Stimulated activated CD4-positive, alpha-beta T cell treated with anti-CD3 and anti-CD28 coated beads, Interleukin-12 subunit alpha, Interleukin-12 subunit beta, amount 100 ng/mL, for 4 hours (primary cell): ENCODE data around the gene BANP.
"Not testable (repeated sequence)": the region's sequence is repeated elsewhere in the genome, so short reads cannot be mapped to it uniquely, and the experiment has no call there.

Experiments
- DNase-seq: peaks from one replicate; pipeline ENCODE4 v3.0.0-alpha.2; 2020

BANP gene

DNA sequence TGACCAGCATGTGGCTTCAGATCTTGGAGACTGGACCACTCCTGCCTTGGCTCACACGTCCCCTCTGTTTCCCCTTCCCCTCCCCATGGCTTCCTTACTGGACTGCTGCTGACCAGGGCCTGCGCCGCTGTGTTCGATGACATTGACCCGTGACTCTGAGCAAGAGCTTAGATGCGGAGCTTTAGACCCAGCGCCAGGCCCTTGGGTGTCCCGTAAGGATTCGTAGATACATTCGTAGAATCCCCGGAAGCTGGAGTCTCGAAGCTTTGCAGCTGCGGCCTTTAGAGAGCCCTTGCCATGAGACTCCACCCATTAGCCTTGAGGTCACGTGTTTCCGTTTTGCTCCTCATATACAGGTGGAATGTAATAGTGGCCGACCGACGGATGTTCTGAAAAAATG, 65.2 kb downstream of the BANP start:
- not testable (repeated sequence) for DNase-seq

GRCh38 chr16:88016964-88017363, 65.7 kb downstream of the BANP start:
- DNase-seq = no peak

DNA sequence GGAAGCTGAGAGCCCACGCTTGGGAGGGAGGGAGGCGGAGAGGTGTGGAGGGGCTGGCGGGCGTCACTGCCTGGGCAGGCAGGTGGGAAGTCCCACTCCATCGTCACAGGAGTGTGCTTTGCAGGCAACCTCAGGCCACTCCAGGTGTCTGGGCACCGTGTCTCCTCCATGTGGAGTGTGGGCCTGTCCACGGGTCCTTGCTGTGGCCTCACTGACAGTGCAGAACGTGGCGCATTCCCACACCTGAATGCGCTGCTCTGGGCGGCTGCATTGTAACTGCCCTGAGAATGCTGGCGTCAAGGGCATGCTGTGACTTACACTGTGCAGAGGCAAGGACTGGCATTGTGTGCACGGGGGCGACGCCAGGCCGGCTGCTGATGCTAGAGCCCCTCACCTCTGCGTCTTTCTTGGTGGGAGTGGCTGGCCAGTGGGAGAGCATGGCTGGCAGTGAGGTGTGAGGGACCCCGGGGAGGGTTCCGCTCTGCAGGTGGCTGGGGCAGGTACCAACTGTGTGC, 66.4 kb downstream of the BANP start:
- DNase-seq = no peak

DNA sequence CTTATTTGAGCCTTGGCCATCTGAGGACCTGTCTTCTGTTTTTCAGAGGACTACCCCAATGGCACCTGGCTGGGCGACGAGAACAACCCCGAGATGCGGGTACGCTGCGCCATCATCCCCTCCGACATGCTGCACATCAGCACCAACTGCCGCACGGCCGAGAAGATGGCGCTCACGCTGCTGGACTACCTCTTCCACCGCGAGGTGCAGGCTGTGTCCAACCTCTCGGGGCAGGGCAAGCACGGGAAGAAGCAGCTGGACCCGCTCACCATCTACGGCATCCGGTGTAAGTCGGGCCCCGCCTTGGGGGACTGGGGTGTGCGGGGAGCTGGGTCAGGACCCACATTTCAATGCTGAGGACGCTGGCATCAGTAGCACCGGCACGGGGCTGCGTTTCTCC, 67.1 kb downstream of the BANP start:
- not testable (repeated sequence) for DNase-seq

GRCh38 chr16:88019041-88019820, 68.0 kb downstream of the BANP start:
- DNase-seq = not testable (repeated sequence)

DNA sequence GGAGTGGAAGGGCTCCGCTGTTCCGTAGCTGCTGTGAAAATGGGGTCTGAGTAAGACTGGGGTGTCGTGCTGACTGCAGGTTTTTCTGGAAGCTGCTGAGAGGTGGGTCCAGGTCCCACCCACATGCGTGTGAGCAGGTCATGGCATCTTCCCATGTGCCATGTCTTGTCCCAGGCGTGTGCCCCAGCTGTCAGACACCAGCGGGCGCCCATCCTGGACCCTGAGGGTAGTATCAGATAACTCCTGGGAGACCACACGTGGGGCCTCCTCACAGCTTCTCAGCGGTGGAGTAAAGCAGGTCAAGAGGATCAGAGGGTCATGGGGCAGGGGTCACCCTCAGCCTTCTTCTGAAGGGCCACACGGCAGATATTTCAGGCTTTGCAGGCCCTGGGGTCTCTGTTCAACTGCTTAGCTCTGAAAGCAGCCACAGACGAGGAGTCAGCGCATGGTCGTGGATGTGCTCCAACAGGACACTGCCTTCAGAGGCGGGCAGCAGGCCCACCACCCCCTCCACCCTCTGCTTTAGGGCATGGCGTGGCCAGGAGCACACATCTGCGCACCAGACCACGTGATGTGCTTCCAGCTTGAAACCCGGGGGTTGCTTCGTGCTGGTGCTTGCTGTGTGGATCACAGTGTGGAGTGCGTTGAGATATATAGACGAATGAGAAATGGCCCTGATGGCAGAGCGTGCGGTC, 68.7 kb downstream of the BANP start:
- no peak for DNase-seq

DNA sequence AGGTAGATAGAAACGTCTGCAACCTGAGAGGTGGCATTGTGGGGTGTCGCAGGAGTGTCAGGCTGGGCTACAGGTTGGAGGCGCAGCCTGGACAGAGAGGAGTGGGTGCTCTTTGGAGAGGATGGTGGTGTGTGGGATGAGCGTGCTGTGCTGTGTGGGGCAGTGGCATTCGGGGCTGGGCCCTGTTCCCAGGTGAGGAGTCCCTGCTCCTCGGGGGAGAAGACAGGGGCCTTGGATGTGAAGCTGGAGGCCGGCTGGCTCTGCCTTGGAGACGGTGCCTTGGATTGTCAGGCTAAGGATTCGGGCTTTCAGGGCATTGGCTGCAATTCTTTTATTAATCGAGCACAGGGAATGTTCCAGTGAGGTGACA, 69.3 kb downstream of the BANP start:
- no peak for DNase-seq

DNA sequence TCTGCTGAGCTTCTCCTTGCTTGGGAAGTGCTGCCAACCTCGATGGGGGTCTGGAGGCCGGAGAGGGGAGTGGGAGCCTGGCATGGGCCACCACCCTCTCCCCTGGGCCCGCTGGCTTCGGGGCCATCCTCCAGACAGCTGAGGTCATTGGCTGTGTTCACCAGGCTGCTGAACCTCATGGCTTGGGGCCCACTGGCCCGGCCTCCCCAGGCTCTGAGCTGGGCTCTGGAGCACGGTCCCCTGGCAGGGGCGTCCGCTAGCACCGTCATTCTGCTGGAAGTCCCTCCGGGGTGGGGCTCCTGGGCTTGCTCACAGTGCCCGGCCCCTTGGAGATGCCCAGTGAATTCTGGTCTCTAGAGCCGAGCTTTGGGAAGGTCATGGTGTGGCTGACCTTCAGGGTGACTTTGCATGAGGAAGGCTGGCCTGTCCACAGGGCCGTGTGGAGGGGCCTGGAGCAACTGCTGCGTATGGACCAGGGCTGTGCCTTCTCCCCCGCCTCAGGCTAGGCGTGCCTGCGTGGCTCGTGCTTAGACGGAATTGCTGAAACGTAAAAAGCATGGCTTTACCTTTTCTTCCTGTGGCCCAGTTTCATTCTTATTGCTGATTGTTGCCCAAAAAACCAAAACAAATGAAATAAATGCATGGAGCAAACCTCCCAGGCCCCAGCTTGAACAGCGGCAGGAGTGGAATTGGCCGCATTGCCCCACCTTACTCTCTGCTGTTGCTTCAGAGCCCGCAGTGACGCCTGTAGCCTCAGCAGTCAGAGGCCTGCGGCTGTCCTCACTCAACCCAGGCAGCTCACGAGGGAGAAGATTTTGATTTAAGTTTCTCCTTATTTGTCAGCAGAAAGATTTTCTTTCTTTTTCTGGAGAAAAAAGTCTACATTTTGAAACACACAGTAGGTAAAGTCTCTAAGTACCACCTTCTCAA, 70.1 kb downstream of the BANP start:
- not testable (repeated sequence) for DNase-seq

GRCh38 chr16:88022076-88023042, 71.1 kb downstream of the BANP start:
- no peak for DNase-seq

DNA sequence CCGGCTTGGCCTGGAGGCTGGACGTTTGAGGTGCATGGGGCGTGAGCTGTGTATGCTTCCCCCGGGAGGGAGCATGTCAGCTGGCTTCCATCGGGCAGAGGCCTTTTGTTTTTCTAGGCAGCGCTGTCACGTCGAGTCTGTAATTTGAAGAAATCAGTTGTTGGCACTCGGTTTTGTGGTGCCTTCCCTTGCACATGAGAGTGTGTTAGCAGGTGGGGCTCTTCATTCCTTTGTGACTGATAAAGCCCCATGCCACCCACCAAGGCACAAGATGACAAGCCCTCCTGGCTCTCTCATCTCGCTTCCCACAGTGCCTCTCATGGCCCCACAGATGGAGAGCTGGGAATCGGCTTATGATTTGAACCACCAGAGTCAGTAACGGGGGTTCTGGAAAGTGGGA, 72.1 kb downstream of the BANP start:
- DNase-seq = no peak

GRCh38 chr16:88023786-88024185, 72.6 kb downstream of the BANP start:
- DNase-seq = no peak

- not testable (repeated sequence) for DNase-seq
These were observed 73.4 kb downstream of the BANP start for GRCh38 chr16:88024491-88025085.

- not testable (repeated sequence) for DNase-seq
These were observed 73.9 kb downstream of the BANP start for GRCh38 chr16:88025086-88025492.

DNA sequence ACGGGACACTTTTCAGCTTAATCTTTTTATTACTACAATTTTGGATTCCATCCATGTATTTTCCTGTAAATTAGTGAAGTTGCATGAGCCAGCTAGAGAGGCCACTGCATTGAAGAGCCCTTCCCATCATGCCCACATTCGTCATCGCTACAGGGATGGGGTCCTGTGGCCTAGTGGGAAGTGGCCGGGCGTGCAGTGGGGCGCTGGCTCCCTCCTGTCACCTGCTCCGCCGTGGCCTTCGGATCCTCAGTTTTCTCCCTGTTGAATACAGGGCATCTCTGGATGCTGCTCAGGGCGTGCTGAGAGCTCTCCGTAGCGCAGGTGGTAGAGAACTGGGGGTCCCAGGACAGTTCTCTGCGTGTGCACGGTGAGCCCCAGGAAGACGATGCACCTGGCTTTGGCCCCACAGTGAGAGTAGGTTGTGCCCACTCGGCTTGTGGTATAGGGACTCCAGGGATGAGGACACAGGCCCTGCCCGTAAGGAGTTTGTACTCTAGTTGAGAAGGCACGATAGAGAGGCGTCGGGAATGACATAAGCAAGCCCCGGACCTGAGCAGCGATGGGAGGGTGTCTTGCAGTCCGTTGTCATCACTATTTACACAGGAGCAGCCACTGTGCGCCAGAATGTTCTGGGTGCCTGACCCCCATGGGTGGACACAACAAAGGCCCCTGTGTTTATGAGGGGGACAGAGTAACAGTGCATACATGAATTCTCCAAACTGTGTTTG, 74.8 kb downstream of the BANP start:
- not testable (repeated sequence) for DNase-seq

DNA sequence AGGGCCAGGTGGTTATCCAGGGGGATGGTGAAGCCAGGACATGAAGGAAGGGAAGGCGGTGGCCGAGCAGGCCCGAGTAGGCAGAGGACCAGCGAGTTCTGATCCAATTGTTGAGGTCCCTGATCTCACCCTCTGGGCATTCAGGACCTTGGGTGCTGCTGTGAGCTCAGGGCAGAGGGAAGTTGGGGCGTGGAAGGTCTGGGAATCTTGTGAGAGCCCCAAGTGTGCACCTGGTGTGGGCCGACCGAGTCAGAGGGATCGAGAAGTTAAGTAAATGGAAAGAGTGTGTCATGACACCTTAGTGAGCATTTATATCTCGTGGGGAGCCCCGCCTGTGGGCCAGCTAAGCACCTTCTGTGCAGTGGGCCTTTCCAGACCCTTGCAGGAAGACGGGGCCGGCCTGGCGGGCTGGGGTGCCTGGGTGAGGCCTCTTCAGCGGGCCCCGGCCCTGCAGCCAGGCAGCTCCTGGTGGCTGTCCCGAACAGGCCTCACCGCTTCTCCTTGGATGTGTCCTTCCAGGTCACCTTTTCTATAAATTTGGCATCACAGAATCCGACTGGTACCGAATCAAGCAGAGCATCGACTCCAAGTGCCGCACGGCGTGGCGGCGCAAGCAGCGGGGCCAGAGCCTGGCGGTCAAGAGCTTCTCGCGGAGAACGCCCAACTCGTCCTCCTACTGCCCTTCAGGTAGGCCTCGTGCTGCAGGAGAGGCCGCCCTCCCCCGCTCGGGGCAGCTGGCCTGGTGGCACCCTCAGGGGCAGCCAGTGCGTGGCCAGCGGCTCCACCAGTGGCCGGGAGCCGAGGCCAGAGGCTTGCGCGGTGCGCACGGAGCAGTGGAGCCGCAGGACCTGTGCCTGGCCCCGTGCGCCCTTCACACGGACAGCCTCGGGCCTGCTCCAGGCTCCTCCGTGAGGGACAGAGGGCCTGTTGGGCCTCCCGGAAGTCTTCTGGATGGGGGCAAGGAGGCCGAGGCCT, 76.0 kb downstream of the BANP start:
- no peak for DNase-seq

GRCh38 chr16:88028177-88028930, 77.1 kb downstream of the BANP start:
- not testable (repeated sequence) for DNase-seq

- DNase-seq = no peak
These were observed 79.3 kb downstream of the BANP start for GRCh38 chr16:88030498-88030897.

DNA sequence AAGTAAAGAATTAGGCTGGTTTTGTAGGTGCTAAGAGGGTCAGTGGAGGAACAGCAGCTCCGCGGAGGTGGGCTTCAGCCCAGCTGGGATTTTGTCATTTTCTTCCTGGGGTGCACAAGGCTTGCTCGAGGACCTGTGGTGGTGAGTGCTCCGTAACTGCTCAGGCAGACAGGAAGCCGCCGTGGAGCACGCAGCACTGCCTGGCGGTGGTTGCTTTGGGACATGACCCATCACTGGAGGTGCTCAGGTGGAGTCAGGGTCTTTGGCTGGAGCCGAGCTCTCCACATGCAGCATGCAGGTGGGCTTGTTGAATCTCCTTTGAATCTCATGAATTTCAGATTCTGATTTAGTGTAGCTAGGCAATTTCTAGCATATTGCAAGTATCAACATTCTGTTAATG, 79.7 kb downstream of the BANP start:
- DNase-seq = not testable (repeated sequence)
